Gastroesophageal sphincter (tissue), 4 donors: ENCODE results near the gene CCDC97. TPM values are rescaled to one million over a fixed set of nuclear protein-coding genes. Genes with fewer than 3 reads are reported as not detected.
A peak's percentile ranks its signal among the peaks of the same experiment; 100 is the strongest.

ENCODE experiments used
- ATAC-seq: fragments of 150-250 bp; one replicate; pipeline ENCODE4 v1.9.1; 2016; ENCODE audit warnings: mild to moderate bottlenecking, moderate library complexity
- H3K27ac ChIP-seq, 4 donors: fragments of 200-600 bp; sonication (generic) in 3 of 4; 1 replicate in 3 of 4; 2 replicates in 1 of 4; pipeline ENCODE4 v1.5.1; 2016 to 2019
- H3K27me3 ChIP-seq: fragments of 200-600 bp; sonication (generic); one replicate; pipeline ENCODE4 v1.5.1; 2019
- H3K36me3 ChIP-seq, 2 donors: fragments of 200-600 bp; sonication (generic); one replicate each; pipeline ENCODE4 v1.5.1; 2019; ENCODE audit warnings: control low read depth in 1 of 2
- H3K4me1 ChIP-seq, 3 donors: fragments of 200-600 bp; sonication (generic); 1 replicate in 2 of 3; 2 replicates in 1 of 3; pipeline ENCODE4 v1.5.1; 2016 to 2019; ENCODE audit warnings: control low read depth in 2 of 3
- H3K4me3 ChIP-seq, 2 donors: fragments of 200-600 bp; sonication (generic); one replicate each; pipeline ENCODE4 v1.5.1; 2019; ENCODE audit warnings: mild to moderate bottlenecking in 1 of 2, moderate library complexity in 1 of 2
- H3K9me3 ChIP-seq, 3 donors: fragments of 200-600 bp; sonication (generic); one replicate each; pipeline ENCODE4 v1.5.1; 2017 to 2019; ENCODE audit warnings: control low read depth in 2 of 3
- CTCF ChIP-seq, 4 experiments: fragments of 200-600 bp in 2 of 4; fragments of 450-650 bp in 2 of 4; sonication (generic) in 1 of 4; IDR thresholded peaks; one replicate each; pipeline ENCODE4 v1.5.1; 2017 to 2019; ENCODE audit warnings: antibody characterized with exemption in 4 of 4, mild to moderate bottlenecking in 2 of 4, moderate library complexity in 2 of 4
- EP300 ChIP-seq: sonication (generic); formaldehyde crosslinking; IDR thresholded peaks from one replicate; pipeline ENCODE4 v1.6.1; 2017; ENCODE audit warnings: antibody characterized with exemption, mild to moderate bottlenecking
- POLR2A ChIP-seq, 2 donors: fragments of 450-650 bp; IDR thresholded peaks; one replicate each; pipeline ENCODE4 v1.6.1; 2017; ENCODE audit warnings: antibody characterized with exemption in 2 of 2, mild to moderate bottlenecking in 2 of 2, moderate library complexity in 1 of 2
- POLR2AphosphoS5 ChIP-seq: sonication (generic); formaldehyde crosslinking; IDR thresholded peaks from one replicate; pipeline ENCODE4 v1.6.1; 2017; ENCODE audit warnings: antibody characterized with exemption
- WGBS, 2 donors: methylation state at CpG; one replicate each; pipeline ENCODE4 v1.1.5; 2018; ENCODE audit warnings: low coverage in 1 of 2; 5-methylcytosine and 5-hydroxymethylcytosine counted together
- total RNA-seq, 4 donors: library from RNA; depleted of rRNA; stranded (reverse); fragments of >200 nt; gene quantifications; one replicate each; pipeline ENCODE4 v1.1.0, GENCODE V29; 2016

The CCDC97 gene
- total RNA-seq, 4 donors from 2014 or later, result 11.6 to 18.9 (median 15.9) TPM

GRCh38 chr19:41264581-41265394 lies 45.2 kb upstream of the CCDC97 start:
- 0 to 4% methylated on average over 4 to 6 of the region's 75 CpGs for WGBS, 2 donors
- ATAC-seq, result peak; percentile 0

DNA sequence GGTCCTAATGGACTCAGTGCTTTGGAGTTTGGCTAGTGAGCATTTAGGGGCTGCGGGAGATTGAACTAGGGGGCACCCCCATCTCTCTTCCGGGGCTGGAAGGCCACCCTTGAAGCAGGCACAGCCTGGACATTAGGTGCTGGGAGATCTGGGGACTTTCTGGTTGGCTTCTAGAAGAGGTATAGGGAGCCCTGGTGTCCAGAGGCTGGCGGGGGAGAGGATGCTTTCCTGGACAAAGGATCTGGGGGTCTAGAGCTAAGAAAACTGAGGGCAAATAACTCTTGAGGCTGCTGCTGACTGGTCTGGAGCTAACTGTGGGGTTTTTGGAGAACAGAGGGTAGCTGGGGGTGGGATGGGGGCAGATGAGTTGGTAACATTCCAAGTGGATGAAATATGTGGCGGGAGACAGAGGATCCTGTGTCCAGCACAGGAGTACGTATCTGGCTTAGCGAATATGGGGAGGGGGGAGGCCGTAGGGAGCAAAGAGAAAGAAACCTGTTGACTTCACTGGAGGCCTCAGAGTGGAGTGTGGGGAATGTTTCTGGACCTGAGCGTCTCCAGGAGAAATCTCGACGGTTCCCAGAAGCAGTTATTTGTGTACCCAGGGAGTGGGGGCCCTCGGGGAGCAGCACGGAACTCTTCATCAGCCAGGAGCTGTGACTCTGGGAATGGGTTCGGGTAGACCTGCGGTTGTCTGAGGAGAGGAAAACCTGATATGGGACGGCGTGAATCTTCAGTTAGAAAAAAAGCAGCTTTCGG lies 44.4 kb upstream of the CCDC97 start:
- Histone ChIP-seq H3K27ac (peak overlapping the region; percentile 96 to 99 (median 98)), H3K9me3 (no peaks in the 10 kb centered on the region), H3K4me3 (peak overlapping the region; percentile 86 to 91), H3K36me3 (peaks cover 0 to 37% of the 10 kb centered on the region in 2 donors), H3K4me1 (peaks cover 4 to 43% (median 27%) of the 10 kb centered on the region in 3 donors), H3K27me3 (no peaks in the 10 kb centered on the region)
- 9 to 20% methylated on average over 10 to 15 of the region's 17 CpGs for WGBS, 2 donors
- TF ChIP-seq POLR2A (IDR thresholded peaks at IDR 0.05) (no peak), POLR2AphosphoS5 (peak; percentile 40)
- ATAC-seq, result no peak

More at GRCh38 chr19:41264581-41265394, 45.2 kb upstream of the CCDC97 start:
- peaks cover 0 to 37% of the 10 kb centered on the region in 2 donors for H3K36me3 ChIP-seq
- TF ChIP-seq POLR2A (IDR thresholded peaks at IDR 0.05) (peak in 1 of 2 donors; percentile 32), EP300 (no peak), POLR2AphosphoS5 (no peak), CTCF (IDR thresholded peaks at IDR 0.05) (peak in 1 of 4 experiments; percentile 2)
- peak overlapping the region; percentile 86 to 91 for H3K4me3 ChIP-seq
- H3K27me3 ChIP-seq, result no peaks in the 10 kb centered on the region
- H3K4me1 ChIP-seq, result peaks cover 4 to 43% (median 27%) of the 10 kb centered on the region in 3 donors
- peak overlapping the region; percentile 96 to 99 (median 98) for H3K27ac ChIP-seq
- H3K9me3 ChIP-seq, result no peaks in the 10 kb centered on the region

- Histone ChIP-seq H3K27ac (no peak overlapping the region), H3K36me3 (peaks cover 16 to 67% of the 10 kb centered on the region in 2 donors), H3K27me3 (no peaks in the 10 kb centered on the region), H3K4me1 (peaks cover 4 to 34% (median 25%) of the 10 kb centered on the region in 3 donors), H3K4me3 (no peak overlapping the region), H3K9me3 (no peaks in the 10 kb centered on the region)
- TF ChIP-seq CTCF (IDR thresholded peaks at IDR 0.05) (no peak), POLR2AphosphoS5 (no peak), EP300 (no peak), POLR2A (IDR thresholded peaks at IDR 0.05) (no peak)
- no peak for ATAC-seq
- 67 to 86% methylated on average over 1 to 2 of the region's 2 CpGs for WGBS, 2 donors
Observed at GRCh38 chr19:41269055-41269454, 40.9 kb upstream of the CCDC97 start.

DNA sequence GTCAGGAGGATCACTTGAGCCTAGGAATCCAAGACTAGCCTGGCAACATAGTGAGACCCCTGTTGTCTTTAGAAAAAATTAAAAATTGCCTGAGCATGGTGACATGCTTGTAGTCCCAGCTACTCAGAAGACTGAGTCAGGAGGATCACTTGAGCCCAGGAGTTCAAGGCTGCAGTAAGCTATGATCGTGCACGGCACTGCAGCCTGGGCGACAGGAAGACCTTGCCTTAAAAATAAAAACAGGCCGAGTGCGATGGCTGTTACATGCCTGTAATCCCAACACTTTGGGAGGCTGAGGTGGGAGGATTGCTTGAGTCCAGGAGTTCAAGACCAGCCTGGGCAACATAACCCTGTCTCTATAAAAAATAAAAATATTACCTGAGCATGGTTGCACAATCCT lies 40.4 kb upstream of the CCDC97 start:
- TF ChIP-seq POLR2A (IDR thresholded peaks at IDR 0.05) (no peak), EP300 (no peak), CTCF (IDR thresholded peaks at IDR 0.05) (no peak), POLR2AphosphoS5 (no peak)
- H3K4me3 ChIP-seq, result no peak overlapping the region
- ATAC-seq, result no peak
- no peaks in the 10 kb centered on the region for H3K27me3 ChIP-seq
- no peaks in the 10 kb centered on the region for H3K9me3 ChIP-seq
- 78 to 80% methylated on average over 2 to 5 of the region's 5 CpGs for WGBS, 2 donors
- H3K27ac ChIP-seq, result no peak overlapping the region
- peaks cover 20 to 72% of the 10 kb centered on the region in 2 donors for H3K36me3 ChIP-seq
- peaks cover 4 to 34% (median 25%) of the 10 kb centered on the region in 3 donors for H3K4me1 ChIP-seq

DNA sequence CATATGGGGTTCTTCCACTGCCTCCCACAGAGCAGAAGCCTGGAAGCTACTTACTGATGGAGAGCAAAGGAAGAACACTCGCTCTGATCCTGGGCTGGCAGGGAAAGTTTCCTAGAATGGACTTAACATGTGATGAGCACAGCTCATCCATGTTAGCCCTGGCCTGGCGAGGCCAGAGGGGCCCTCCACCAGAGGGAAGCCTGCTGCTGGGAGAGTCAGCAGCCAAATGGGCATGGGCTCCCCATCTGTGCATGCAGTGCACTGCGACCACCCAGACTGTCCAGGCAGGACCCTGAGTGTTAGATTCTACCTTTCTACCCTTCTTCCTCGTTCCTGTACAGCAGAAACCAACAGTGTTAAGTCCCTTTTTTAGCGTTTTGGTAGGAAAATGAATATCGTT lies 36.9 kb upstream of the CCDC97 start:
- peaks cover 26 to 100% of the 10 kb centered on the region in 2 donors for H3K36me3 ChIP-seq
- no peak for ATAC-seq
- WGBS, 2 donors, result 80% methylated on average over 4 to 5 of the region's 6 CpGs

More for the DNA sequence above, 36.9 kb upstream of the CCDC97 start:
- H3K4me3 ChIP-seq, result no peak overlapping the region
- no peak overlapping the region for H3K27ac ChIP-seq
- H3K9me3 ChIP-seq, result no peaks in the 10 kb centered on the region
- TF ChIP-seq CTCF (IDR thresholded peaks at IDR 0.05), result no peak
- no peak for TF ChIP-seq POLR2A (IDR thresholded peaks at IDR 0.05)
- TF ChIP-seq EP300, result no peak
- TF ChIP-seq POLR2AphosphoS5, result no peak
- H3K27me3 ChIP-seq, result no peaks in the 10 kb centered on the region
- H3K4me1 ChIP-seq, result peaks cover 0 to 4% (median 0%) of the 10 kb centered on the region in 3 donors
